K562 (cell line): ENCODE results near the gene GRIA1. TPM values are rescaled to one million over a fixed set of nuclear protein-coding genes. Genes with fewer than 3 reads are reported as not detected.

Experiments
- ATAC-seq: fragments of 200-7000 bp; cut with Tn5 transposase; 3 replicates; pipeline ENCODE4 v1.9.1; 2020; ENCODE audit warnings: moderate library complexity
- BruUV-seq: library from RNA; stranded (reverse); fragments of 400-500 nt; replicated peaks from 2 replicates; lab custom pipeline; 2021; lab: Mats Ljungman, UMichigan
- CTCF ChIA-PET: fragments of 300-600 bp; formaldehyde crosslinking; extraction: SDS; loops from one replicate; lab custom pipeline; 2021; ENCODE audit warnings: low intra/inter-chr PET ratio; lab: Yijun Ruan, JAX
- POLR2A ChIA-PET: fragments of 300-600, 350-650 bp; sonication (Branson Sonifier 250); formaldehyde crosslinking; extraction: SDS; loops from one replicate; lab custom pipeline; 2021; ENCODE audit warnings: antibody characterized with exemption, inconsistent platforms; lab: Yijun Ruan, JAX
- DNase-seq, 4 experiments: peaks; one replicate each; pipeline versions ENCODE4 v3.0.0 to v3.0.0-alpha.2; 2011 to 2018; ENCODE audit warnings: low spot score in 3 of 4, mixed read lengths in 3 of 4; ENCODE audit errors: extremely low read depth in 1 of 4
- FAIRE-seq: peaks from 2 replicates; lab custom pipeline; 2011; peaks lifted over from hg19 to GRCh38; lab: Jason Lieb, UNC
- H2AFZ ChIP-seq: 2 replicates; pipeline ENCODE4 v1.6.0; 2011; ENCODE audit warnings: low read depth, low read length, control low read depth, inconsistent platforms
- H3K27ac ChIP-seq: fragments of 200-600 bp; 3 replicates; pipeline ENCODE4 v1.8.0; 2011; ENCODE audit warnings: low read depth, mild to moderate bottlenecking, control low read depth, inconsistent platforms, low read length, moderate library complexity, mixed read lengths; ENCODE audit errors: extremely low read depth
- H3K27me3 ChIP-seq, 2 experiments: fragments of 300-600 bp in 1 of 2; 2 replicates in 1 of 2; 3 replicates in 1 of 2; pipeline versions ENCODE4 v1.6.0 to v1.8.0; 2011; ENCODE audit warnings: inconsistent platforms in 2 of 2, low read length in 2 of 2, mild to moderate bottlenecking in 1 of 2, mixed read lengths in 1 of 2, moderate library complexity in 1 of 2; ENCODE audit not compliant: control insufficient read depth in 2 of 2, insufficient read depth in 2 of 2
- H3K36me3 ChIP-seq: fragments of 300-600 bp; 3 replicates; pipeline ENCODE4 v1.8.0; 2011; ENCODE audit warnings: mild to moderate bottlenecking, low read length, inconsistent platforms; ENCODE audit not compliant: control insufficient read depth, insufficient read depth
- H3K4me1 ChIP-seq, 2 experiments: fragments of 200-600 bp in 1 of 2; replicated peaks in 1 of 2; 2 replicates in 1 of 2; 3 replicates in 1 of 2; pipeline versions ENCODE4 v1.5.1 to v1.8.0; 2011; ENCODE audit warnings: inconsistent platforms in 2 of 2, low read length in 2 of 2, mild to moderate bottlenecking in 1 of 2, mixed read lengths in 1 of 2, moderate library complexity in 1 of 2; ENCODE audit not compliant: control insufficient read depth in 2 of 2, insufficient read depth in 2 of 2
- H3K4me2 ChIP-seq: 2 replicates; pipeline ENCODE4 v1.6.1; 2011; ENCODE audit warnings: low read length, control low read depth, inconsistent platforms, mixed read lengths; ENCODE audit not compliant: insufficient read depth
- H3K4me3 ChIP-seq: fragments of 200-600 bp; sonication (generic), shearing (Covaris generic); 2 replicates; pipeline ENCODE4 v1.5.1; 2016; ENCODE audit warnings: control low read depth, inconsistent platforms
- H3K79me2 ChIP-seq: fragments of 200-600 bp; 3 replicates; pipeline ENCODE4 v1.8.0; 2011; ENCODE audit warnings: low read length, inconsistent platforms; ENCODE audit not compliant: control insufficient read depth, insufficient read depth
- H3K9ac ChIP-seq, 2 experiments: 2 replicates each; pipeline versions ENCODE4 v1.6.0 to v1.6.1; 2011; ENCODE audit warnings: low read depth in 2 of 2, low read length in 2 of 2, control low read depth in 1 of 2, inconsistent platforms in 1 of 2, mild to moderate bottlenecking in 1 of 2, mixed read lengths in 1 of 2; ENCODE audit not compliant: insufficient read depth in 1 of 2
- H3K9me1 ChIP-seq: one replicate; pipeline ENCODE4 v1.6.0; 2011; ENCODE audit warnings: inconsistent platforms, mild to moderate bottlenecking, low read length, moderate library complexity; ENCODE audit not compliant: control insufficient read depth, insufficient read depth
- H3K9me3 ChIP-seq: replicated peaks from 2 replicates; pipeline ENCODE4 v1.5.1; 2011; ENCODE audit warnings: low read depth, low read length, inconsistent platforms; ENCODE audit not compliant: control insufficient read depth, insufficient read depth
- H4K20me1 ChIP-seq: replicated peaks from 2 replicates; pipeline ENCODE4 v1.6.1; 2011; ENCODE audit warnings: low read length, inconsistent platforms, mixed read lengths; ENCODE audit not compliant: control insufficient read depth, insufficient read depth
- ATF3 ChIP-seq, 2 experiments: fragments of 450-650 bp in 1 of 2; sonication (generic) in 1 of 2; formaldehyde crosslinking in 1 of 2; IDR thresholded peaks in 1 of 2; conservative IDR thresholded peaks in 1 of 2; 2 replicates each; pipeline versions ENCODE4 v1.6.1 to v1.8.1; 2016 to 2023; ENCODE audit warnings: mild to moderate bottlenecking in 2 of 2, moderate library complexity in 2 of 2, inconsistent platforms in 1 of 2, missing genetic modification reagents in 1 of 2
- CBX1 ChIP-seq: sonication (generic); IDR thresholded peaks from 2 replicates; pipeline ENCODE4 v1.6.1; 2016; ENCODE audit warnings: antibody characterized with exemption, low read depth, mild to moderate bottlenecking
- ELK1 ChIP-seq: sonication (generic); formaldehyde crosslinking; IDR thresholded peaks from 2 replicates; pipeline ENCODE4 v1.8.1; 2022; ENCODE audit warnings: missing genetic modification reagents
- ETS1 ChIP-seq: conservative IDR thresholded peaks from 2 replicates; pipeline ENCODE4 v1.6.1; 2011; ENCODE audit warnings: low read depth, mild to moderate bottlenecking, low read length; ENCODE audit not compliant: control insufficient read depth
- KAT7 ChIP-seq: sonication (generic); formaldehyde crosslinking; IDR thresholded peaks from 2 replicates; pipeline ENCODE4 v1.8.0; 2022; ENCODE audit warnings: missing genetic modification reagents, mild to moderate bottlenecking, borderline replicate concordance
- MBD1 ChIP-seq: fragments of 250-450 bp; sonication (Bioruptor Pico); IDR thresholded peaks from 2 replicates; pipeline ENCODE4 v1.8.0; 2022; ENCODE audit warnings: inconsistent platforms
- MCM3 ChIP-seq: fragments of 450-650 bp; IDR thresholded peaks from 2 replicates; pipeline ENCODE4 v1.6.1; 2016
- TFAM ChIP-seq: fragments of 250-450 bp; sonication (Bioruptor Pico); conservative IDR thresholded peaks from 2 replicates; pipeline ENCODE4 v1.5.0; 2021; ENCODE audit warnings: mild to moderate bottlenecking, moderate library complexity
- TFE3 ChIP-seq: fragments of 450-650 bp; formaldehyde crosslinking; IDR thresholded peaks from 2 replicates; pipeline ENCODE4 v1.4.0; 2020; ENCODE audit warnings: mild to moderate bottlenecking, mixed read lengths
- THAP12 ChIP-seq: fragments of 250-450 bp; sonication (Bioruptor Pico); IDR thresholded peaks from 2 replicates; pipeline ENCODE4 v1.9.0; 2021; ENCODE audit warnings: mild to moderate bottlenecking, inconsistent platforms
- ZNF445 ChIP-seq: fragments of 250-450 bp; sonication (Bioruptor Pico); IDR thresholded peaks from 2 replicates; pipeline ENCODE4 v1.4.0; 2020; ENCODE audit warnings: low read depth, mild to moderate bottlenecking, moderate library complexity
- ZNF695 ChIP-seq: fragments of 450-650 bp; formaldehyde crosslinking; IDR thresholded peaks from 2 replicates; pipeline ENCODE4 v1.4.0; 2020; ENCODE audit warnings: mild to moderate bottlenecking, moderate library complexity
- WGBS: fragments of 100-300 bp; shearing (Covaris generic); methylation state at CpG from one replicate; pipeline ENCODE4 v1.1.6; 2016; ENCODE audit warnings: low coverage, mixed read lengths; ENCODE audit not compliant: insufficient coverage; ENCODE audit errors: missing lambda C conversion rate; 5-methylcytosine and 5-hydroxymethylcytosine counted together
- in situ Hi-C: fragments of 300-500 bp; cut with MboI; formaldehyde crosslinking; loops from 4 replicates; pipeline ENCODE4 v1.15.0; 2018; ENCODE audit warnings: inconsistent platforms, mixed read lengths
- intact Hi-C: fragments of 100-400 bp; cut with micrococcal nuclease; formaldehyde crosslinking; loops from 2 replicates; pipeline ENCODE4 v1.14.2; 2022
- polyA plus RNA-seq, 8 experiments: library from polyadenylated mRNA; depleted of rRNA in 4 of 8; stranded (reverse) in 5 of 8; unstranded in 3 of 8; fragments of >200 nt; fragmentation: Nextera tagmentation in 2 of 8; fragmentation: Illumina TruSeq in 1 of 8; extraction: Ambion mirVana in 2 of 8; extraction: Trizol in 1 of 8; gene quantifications; 2 replicates each; pipeline versions ENCODE4 v1.2.1 to v1.2.3, GENCODE V29; 2011 to 2014; ENCODE audit warnings: inconsistent platforms in 1 of 8, missing spikeins in 1 of 8
- total RNA-seq, 7 experiments: library from RNA; depleted of rRNA in 6 of 7; stranded (reverse); fragments of >200 nt in 6 of 7; fragmentation: Illumina TruSeq in 2 of 7; extraction: Trizol in 2 of 7; gene quantifications; 2 replicates each; pipeline versions ENCODE4 v1.2.1 to v1.2.3, GENCODE V29; 2011 to 2021; ENCODE audit warnings: low replicate concordance in 1 of 7

The GRIA1 gene
- total and polyA plus RNA-seq, 9 of the 15 experiments (the other 6 are each of a cell fraction or from before 2014, with no cell fraction given) = not detected

- H3K4me3 ChIP-seq = no peak overlapping the region
- no peak overlapping the region for H3K27ac ChIP-seq
- H3K4me2 ChIP-seq = no peak overlapping the region
- ATAC-seq (no peak), DNase-seq (no peak), FAIRE-seq (no peak)
- H3K79me2 ChIP-seq = no peaks in the 10 kb centered on the region
- ChIA-PET CTCF (no interaction called here), POLR2A (interaction anchor here (0.8 kb wide), 1 partner anchor 18 kb away, joined by 5 read pairs; no protein-coding TSS in a partner anchor)
- no peaks in the 10 kb centered on the region for H4K20me1 ChIP-seq
- no peak overlapping the region for H2AFZ ChIP-seq
- H3K9me3 ChIP-seq = no peaks in the 10 kb centered on the region
- no peaks in the 10 kb centered on the region for H3K9me1 ChIP-seq
- 0% methylated on average over 1 of the region's 1 CpG for WGBS
- intact Hi-C loops (loop anchor here (1.0 kb wide), 1 partner anchor 260 kb away; no protein-coding TSS in a partner anchor), in situ Hi-C loops (no loop called here)
- H3K9ac ChIP-seq = no peak overlapping the region
- no peaks in the 10 kb centered on the region for H3K4me1 ChIP-seq
- BruUV-seq = no TSS peak
- H3K36me3 ChIP-seq = no peaks in the 10 kb centered on the region
- H3K27me3 ChIP-seq = no peaks in the 10 kb centered on the region
- TF ChIP-seq KAT7 (no peak), ZNF445 (CRISPR knock-in tag) (no peak), MBD1 (CRISPR knock-in tag) (no peak), ELK1 (CRISPR knock-in tag) (no peak), TFAM (CRISPR knock-in tag) (no peak), ETS1 (no peak), CBX1 (no peak), ZNF695 (CRISPR knock-in tag) (no peak), TFE3 (CRISPR knock-in tag) (no peak), MCM3 (no peak), THAP12 (CRISPR knock-in tag) (no peak), ATF3 (IDR thresholded peaks at IDR 0.05) (no peak), ATF3 (CRISPR knock-in tag; conservative IDR thresholded peaks at IDR 0.05) (no peak)
Measured at GRCh38 chr5:153755913-153756500, 265.5 kb downstream of the GRIA1 start.
